ENCODE data around the gene MAD1L1.

The MAD1L1 gene

DNA sequence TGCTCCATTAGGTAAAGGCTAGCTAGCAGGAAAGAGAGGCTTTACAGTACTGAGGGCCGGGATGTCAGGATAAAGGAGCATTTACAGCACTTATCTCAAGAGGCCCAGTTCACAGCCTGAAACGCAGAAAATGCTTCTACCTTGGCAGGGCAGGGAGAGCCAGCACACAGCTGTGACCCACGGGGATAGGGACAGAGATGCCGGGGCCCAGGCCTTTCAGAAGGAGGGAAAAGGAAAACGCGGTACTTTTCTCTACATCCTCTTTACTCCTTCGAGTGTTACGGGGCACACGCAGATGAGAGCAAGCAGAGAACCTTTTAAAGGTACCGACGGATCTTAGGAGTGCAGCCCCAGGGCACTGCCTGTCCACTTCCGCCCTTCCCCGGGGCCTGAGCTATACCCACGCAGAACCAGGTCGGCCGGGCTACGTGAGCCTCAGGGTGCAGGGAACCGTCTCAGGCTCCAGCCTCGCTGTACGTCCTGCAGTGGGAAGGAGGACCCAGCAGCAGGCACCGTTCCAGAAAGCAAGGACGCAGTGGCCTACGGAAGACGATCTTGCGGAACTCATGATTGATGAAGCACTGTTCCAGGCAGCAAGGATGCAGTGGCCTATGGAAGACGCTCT lies 330.4 kb downstream of the MAD1L1 start:
- no peak for DNase-seq

DNA sequence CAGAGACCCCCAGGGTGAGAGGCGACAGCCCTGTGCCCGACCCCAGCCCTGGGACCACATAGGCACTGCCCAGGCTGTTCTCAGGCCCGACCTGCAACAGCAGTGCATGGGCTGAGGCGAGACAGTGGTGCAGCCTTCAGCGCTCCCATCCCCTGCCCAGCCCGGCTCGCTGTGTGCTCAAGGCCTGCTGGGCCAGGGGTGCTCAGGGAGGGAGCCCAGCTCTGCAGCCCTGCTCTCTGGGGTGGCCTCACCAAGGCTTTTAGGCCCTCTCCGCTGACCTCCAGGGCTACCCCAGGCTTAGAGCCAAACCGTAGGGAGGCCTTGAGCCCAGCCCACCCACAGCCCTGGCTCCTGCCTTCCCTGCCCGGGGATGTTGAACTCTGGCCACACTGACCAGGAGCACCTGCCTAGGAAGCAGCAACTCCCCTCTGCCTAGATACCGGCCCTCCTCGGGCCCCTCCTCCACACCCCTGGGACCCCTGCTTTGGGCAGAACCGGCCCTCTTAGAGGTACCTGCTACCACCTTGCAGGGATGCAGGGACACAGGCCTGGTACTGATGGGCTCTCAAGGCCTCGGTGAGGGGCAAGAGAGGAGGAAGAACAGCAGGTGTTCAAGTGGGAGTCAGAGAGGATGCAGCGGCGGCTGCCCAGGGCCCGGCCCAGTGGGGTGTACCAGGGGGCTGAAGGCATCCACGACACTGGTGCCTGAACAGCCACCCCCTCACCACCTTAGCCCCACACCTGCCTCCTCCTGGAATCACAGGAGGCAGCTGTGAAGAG lies 331.1 kb downstream of the MAD1L1 start:
- no peak for DNase-seq

DNA sequence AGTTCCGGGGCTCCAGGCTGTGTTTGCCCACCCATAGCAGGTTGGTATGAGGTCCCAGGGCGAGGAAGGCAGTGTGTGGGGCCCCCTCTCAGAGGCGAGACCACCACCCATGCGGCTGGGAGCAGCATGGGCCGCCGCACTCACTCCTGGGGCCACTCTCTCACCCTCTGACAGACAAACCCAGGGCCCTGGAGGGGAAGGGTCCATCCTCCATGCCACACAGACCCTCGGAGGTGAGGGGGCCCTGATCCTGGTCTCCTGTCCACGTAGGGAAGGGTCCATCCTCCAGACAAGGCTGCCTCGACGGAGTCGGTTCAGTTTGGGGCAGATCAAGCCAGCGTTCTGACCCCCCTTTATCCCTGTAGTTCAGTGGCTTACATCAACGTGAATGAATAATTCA lies 331.9 kb downstream of the MAD1L1 start:
- no peak for DNase-seq

GRCh38 chr7:1899951-1900762 lies 332.6 kb downstream of the MAD1L1 start:
- DNase-seq, result no peak

- no peak for DNase-seq
Observed at GRCh38 chr7:1899196-1899595, 333.5 kb downstream of the MAD1L1 start.

GRCh38 chr7:1898628-1899185 lies 334.0 kb downstream of the MAD1L1 start:
- DNase-seq, result no peak

DNA sequence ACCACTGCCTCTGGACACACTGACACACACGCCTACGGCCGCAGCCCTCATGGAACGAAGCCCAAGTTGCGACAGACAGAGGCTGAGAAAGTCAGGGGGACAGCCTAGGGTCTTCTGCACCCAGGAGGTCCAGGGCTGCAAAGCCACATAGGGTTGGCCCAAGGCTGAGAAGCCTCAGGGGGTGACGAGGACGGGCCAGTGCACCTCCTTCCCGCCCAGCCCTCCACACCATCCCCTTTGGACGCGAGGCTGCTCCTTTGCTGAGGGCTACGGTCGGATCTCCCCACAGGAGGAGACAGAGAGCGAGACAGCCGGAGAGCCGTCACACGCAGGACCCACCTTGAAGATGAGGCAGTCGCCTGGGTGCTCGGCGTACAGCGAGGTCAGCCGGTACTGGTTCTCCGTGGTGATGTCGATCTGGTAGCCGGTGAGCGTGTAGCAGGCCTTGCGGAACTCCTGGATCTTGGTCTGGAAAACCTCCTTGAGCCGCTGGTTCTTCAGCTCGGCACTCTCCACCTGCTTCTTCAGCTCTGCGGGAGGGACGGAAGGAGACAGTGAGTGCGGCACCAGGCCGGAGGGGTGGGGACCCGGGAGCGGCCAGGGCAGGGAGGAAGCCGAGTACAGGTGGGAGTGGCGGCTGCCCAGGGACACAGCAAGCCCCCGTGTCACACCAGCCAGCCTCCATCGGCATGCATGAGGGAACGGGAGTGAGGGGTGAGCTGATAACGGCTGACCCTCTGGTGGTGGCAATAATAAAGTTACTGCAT lies 334.7 kb downstream of the MAD1L1 start:
- DNase-seq, result no peak

DNA sequence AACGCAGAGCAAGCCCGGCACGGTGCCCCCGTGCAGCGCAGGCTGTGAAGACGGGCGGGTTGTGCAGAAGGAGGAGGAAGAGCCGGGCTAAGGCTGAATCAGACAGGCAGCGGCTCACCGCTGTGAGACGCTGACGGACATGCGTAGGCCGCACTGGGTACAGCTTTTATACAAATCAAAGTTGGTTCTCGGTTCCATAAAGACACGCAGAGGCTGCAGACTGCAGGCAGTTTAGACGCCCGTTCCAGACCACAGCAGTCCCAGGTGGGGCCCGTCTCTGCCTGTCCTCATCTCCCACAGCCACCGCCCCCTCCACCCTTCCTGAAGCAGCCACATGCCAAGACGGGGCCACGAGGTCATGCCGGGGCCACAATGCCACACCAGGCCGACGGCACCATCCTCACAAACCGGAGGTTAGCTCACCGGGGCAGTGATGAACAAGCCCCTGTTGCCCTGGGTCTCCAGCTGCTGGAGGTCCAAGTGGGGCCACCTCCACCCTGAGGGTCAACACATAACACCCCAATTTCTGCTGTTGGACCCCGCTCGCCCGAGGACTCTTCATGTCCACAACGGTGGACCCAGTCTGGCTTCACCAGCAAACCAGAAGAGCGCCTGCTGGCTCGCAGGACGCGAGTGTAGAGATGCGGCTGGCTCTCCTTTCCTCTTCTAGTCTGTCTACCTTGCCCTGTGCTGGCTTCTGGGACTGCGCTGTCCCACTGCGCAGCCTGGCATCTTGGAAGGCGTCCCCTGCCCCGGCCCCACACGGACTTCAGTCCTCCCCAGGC lies 335.5 kb downstream of the MAD1L1 start:
- no peak for DNase-seq

DNA sequence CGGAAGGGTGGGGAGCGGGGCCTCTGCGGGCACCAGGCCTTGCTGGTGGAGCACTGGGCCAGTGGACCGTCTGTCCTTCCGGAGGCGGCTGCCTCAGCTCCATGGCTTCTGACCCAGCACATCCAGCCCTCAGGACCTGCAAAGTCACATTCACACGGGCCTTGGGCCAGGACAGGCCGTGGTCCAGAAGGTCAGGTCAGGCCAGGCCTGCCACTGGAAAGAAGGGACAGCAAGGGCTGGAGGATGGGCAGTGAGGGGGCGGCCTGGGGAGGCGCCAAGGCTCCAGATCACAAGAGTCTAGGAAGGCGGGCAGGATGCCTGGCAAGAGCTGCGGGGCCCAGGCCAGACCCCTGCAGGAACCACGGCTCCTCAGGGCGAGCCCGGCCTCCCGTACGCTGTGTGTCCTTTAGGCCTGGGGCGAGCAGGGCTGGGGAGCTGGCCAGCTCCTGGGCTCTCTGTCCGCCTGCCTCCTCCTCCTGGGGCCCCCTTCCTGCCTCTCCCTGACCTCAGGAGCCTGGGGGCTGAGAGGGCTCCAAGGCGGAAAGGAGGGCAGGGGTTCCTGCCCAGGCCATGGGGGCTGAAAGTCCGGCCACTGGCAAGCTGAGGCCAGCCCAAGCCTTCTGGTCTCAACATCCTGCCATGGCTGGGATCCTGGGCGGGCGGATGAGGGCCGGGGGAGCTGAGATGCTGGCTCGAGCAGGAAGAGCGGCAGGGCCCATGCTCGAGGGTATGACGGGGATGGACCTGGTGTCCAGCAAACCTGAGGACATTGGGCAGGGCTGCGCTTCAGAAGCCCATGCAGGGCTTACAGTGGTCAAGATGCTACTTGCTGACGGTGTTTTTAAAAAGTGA lies 336.9 kb downstream of the MAD1L1 start:
- no peak for DNase-seq

DNA sequence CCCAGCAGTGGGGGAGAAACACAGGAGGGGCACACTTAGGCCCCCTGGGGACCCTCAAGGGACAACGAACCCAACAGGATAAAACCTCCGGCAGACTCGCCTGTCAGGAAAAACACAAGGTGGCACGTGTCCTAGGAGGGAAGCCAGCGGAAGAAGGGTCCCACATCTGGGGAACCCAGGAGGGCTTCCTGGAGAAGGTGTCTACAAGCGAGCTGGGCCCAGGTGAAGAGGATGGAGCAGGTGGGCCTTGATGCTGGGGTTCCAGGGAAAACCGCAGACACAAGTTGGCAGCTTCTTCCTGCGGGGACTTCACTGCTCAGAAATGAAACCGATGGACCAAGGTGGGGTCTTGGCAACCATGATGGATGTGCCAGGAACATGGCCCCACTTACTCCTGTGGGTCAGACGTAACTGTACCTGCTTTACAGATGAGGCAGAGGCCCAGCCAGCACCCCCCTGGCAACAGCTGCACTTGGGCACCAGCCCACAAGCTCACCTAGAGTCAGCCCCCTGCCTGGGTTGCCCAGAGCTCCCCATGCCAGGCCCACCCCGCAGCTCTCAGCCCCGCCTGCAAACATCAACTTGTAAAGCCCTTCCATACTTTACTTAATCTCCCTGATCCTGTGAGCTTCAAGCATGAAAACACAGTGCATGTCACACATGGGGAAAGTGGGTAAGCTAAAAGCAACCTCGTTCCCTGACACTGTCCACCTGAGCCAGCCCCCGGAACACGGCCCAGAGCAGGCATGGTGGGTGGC lies 337.7 kb downstream of the MAD1L1 start:
- DNase-seq, result no peak

DNA sequence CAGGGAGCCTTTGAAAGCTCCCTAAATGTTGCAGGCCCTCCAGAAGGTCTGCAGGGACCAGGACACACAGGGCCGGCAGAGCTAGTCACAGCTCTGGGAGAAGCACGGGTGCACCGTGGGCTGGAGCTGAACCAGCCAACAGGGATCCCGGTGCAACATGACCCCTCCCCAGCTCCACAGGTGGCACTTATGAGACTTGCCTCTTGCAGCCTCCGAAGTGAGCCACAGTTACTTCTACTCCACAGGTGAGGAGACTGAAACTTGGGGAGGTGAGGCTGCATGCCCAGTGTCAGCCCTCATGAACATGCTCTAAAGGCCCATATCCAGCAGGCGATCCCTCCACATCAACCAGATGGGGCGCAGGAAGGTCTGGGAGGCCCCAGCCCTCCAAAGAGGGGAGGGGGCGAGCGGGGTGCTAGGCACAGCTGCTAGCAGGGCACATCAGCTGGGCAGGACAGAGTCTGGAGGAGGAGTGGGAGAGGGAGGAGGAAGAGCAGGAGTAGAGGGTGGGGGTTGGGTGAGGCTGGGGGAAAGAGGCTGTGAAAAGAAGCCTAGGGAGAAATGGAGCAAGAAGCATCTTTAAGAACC lies 338.3 kb downstream of the MAD1L1 start:
- no peak for DNase-seq

DNA sequence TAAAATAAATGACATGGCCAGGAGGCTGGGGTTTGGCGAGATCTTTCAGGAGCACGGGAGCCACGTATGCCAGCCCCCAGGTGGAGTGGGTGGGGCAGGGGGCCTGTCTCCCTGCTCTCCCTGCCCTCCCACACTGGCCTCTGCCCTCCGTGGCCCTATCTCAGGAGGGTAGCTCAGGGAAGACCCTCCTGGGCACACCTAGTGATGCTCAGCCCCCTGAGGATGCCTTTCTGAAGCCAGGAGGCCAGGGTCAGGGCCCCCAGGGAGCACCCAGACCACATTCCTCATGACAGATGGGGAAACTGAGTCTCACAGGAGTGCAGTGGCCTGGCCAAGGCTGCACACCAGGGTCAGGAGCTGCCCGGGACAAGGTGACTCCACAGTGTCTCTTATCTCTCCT lies 339.3 kb downstream of the MAD1L1 start:
- no peak for DNase-seq

GRCh38 chr7:1893036-1893435 lies 339.7 kb downstream of the MAD1L1 start:
- DNase-seq, result no peak

DNA sequence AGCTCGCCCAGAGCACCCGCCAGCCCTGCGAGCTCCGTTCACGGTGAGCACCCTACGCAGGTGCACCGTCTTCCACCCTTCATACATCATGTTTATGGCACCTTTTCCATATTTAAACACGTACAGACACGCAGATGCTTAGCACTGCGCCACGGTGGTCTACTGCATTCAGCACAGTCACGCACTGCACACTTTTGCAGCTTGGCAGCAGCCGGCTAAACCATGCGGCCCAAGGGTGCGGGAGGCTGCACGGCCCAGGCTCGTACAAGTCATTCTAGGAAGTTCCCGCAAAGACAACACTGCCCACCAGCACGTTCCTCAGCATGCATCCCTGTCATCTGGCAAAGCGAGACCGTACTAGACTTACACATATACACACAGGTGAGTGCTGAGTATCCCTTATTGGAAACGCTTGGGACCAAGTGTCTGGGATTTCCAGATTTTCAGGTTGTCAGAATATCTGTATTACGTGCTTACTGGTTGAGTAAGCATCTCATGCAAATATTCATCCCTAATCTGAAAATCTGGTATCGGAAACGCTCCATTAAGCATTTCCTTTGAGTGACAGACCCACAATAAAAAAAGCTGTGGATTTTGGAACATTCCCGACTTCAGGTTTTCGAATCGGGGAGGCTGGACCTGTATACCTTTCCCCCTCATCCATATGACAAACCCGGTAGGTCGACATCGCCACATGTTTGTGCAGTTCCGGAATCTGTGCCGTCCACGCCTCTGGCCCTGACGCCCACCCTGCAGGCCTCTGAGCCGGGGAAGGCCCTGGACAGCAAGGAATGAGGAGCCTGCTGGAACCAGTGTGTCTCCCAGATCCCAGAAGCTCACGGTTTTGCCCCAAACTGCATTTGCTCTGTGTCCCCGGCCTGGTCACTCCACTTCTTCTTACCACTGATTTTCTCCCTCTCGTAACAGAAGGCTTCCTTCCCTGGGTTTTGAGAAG lies 340.5 kb downstream of the MAD1L1 start:
- no peak for DNase-seq

DNA sequence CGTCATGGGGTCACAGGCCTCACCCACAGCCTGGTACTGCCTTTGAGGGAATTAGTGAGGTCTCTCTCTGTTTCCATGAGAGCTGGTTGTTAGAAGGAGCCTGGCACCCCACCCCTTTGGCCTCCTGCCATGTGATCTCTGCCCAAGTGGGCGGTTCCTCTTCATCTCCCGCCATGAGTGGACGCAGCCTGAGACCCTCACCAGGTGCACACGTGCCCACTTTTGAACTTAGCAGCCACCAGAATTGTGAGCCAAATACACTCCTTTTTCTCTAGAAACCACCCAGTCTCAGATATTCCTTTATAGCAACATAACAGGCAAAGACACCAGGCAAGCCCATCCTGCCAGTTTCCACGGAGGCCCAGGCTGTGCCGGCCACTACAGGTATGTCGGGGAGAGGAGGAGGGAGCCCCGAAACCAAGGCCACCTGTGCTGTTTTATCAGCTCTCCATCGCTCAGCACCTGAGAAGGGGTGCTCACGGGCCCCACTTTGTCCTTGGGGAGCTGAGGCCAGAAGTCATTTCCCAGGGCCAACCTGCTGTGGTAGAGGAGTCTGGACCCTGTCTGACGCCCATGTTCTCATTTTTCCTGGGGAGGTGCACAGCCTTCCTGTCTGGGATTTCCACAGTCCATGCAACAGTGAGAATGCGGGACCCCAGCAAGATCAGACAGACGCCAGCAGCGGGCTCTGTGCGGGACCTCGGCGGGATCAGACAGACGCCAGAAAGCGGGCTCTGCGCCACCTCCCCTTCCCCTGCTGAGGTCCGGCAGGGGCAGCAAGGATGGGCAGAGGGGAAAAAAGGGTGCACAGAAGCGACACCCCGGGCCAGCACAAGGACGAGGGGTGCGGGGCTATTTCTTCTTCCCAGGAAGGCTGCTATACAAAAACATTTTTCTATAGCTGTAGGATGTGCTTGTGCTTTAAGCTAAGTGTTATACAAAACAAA lies 342.2 kb downstream of the MAD1L1 start:
- no peak for DNase-seq

GRCh38 chr7:1889556-1890181 lies 343.1 kb downstream of the MAD1L1 start:
- no peak for DNase-seq

- no peak for DNase-seq
Observed at GRCh38 chr7:1889091-1889490, 343.7 kb downstream of the MAD1L1 start.

Data from CD4-positive, alpha-beta T cell treated with Interleukin-21 for 1 hour (primary cell).